HuH-7.5 (cell line): ENCODE results near the gene KRT27.

Experiments
- DNase-seq: peaks from one replicate; pipeline ENCODE4 v3.0.0; 2011; ENCODE audit warnings: low spot score

The KRT27 gene

DNA sequence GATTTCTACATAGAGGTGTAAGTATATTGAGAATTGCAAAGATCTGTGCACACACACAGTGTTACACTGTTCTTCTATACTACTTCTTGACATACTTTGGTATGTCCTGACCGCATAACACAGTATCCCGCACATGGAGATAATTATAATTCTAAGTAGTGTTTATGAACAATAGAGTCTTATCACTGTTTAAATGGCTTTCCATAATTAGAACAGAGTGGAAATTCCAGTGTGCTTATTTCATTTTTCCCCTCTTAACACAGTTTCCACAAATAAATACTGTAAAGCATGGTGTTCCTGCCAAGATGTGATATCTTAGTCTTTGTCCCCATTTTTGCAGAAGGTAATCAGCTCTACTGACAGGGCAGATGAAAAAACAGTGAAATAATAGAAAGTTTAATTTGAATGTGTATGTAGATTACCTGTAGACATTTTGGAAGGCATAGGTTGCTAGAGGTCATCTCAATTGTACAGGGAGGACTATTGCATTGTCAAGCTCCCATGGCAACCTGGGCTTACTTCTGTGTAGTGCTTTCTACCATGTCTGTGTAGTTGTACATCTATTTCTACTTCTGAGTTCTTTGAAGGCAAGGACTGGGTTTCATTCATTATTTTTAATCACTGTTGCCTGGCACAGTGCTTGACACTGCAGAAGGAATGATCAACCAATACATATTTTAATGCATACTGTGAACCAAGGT is 27.5 kb upstream of the KRT27 start:
- no peak for DNase-seq

DNA sequence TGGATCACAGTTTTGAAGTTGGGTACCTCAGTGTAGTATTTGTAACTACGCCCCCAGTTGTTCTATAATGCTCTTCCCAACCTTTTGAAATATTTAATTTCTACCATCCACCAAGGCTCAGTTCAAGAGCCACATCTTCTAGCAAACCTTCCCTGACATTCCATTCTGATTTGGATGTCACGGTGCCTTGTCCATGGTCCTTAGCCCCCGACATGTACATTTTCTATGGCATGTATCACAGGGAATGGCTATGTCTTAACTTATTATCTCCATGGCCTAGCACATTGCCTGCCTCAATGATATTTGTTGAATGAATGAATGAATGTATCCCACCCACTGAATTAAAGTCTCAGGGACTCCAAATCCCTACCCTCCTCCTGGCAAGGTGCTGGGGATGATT is 23.8 kb upstream of the KRT27 start:
- no peak for DNase-seq

DNA sequence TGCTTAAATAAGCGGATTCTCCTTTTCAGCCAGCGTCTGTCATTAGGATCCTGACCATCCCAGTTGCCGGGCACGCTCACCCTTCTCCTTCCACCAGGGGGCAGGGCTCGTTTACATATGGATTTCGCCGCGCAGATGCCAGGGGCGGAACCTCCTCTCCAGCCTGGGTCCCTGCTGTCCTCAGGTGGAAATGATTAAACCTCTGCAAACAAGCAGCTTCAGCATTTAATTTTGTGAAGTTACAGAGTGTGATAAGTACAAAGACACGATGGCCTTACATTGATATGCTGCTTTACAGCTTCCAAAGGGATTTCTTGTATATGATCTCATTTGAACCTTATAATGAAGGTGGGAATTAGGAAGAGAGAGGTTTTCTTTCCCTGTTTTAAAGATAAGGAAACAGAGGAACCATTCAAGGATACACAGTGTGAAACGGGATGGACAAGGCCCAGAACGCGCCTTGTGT is 21.3 kb upstream of the KRT27 start:
- peak; percentile 76 for DNase-seq

DNA sequence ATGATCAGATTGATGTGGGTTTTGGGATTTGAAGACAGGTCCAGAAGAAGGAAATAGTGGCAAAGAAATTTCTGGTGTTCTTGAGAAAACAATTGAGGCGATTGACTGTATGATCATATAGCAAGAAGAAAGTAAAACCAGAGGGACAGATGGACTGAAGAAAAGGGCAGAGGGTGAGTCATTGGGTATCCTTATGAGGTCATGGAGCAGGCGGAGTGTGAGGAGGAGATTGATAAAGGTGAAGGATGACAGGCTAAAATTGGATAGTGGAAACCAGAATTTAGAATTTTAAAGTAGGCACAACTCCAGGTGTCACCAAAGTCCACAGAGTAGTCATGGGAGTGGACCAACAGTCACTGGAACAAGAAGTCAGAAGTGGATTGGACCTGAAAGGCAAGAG is 18.8 kb upstream of the KRT27 start:
- DNase-seq: no peak

DNA sequence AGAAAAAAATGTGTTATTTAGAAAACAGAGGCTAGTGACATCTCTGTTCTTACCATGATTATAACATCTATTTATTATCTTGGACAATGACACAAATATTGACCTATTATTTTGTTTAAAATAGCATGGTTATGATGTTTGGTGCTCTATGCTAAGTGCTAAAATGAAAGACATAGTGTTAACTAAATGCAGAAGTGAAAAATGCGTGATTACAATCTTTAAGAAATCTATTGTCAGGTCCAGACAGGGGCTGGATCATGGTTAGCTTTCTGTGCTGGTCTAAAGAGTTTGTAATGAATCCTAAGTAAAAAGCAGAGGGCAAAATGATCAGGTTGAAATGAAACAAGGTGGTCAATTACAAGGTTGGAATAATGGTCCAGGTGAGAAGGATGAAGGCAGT is 18.0 kb upstream of the KRT27 start:
- no peak for DNase-seq

DNA sequence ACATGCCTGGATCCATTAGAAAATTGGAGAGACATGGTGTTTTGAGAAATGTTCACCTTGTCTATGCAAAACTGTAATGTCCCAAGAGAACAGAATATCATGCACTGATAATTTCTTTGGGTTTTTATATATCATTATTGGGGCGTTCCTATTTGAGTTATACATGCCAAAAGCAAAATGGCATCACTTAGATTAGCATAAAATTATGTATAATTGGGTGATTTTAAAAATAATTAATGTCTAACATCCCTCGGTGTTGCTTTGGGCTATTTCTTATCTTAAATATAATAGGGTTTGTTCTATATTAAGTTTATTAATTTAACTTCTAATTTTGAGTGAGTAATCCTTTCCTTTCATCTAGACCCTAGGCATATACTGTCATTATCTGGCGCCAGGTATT is 17.5 kb upstream of the KRT27 start, which contains the start of gene KRT28:
TSS of gene KRT28 (minus strand) at position 101 of the 400 bp plus-strand sequence. CDS start at position 35, 66 bp downstream.
- DNase-seq: no peak

DNA sequence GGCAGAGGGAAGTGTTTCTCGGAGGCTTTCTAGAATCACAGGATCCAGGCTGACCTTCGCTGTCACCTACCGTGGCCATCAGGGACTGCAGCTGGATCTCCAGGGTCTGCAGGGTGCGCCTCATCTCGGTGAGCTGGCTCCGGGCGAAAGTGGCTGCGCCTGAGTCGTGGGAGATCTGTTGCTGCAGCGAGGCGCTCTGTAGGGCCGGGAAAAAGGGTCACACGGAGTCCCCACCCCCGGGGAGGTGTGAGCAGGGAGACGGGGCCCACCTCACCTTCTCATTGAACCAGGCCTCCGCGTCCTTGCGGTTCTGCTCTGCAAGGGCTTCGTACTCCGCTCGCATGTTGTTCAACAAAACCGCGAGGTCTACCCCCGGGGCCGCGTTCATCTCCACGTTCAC is 14.5 kb upstream of the KRT27 start:
- DNase-seq: no peak

DNA sequence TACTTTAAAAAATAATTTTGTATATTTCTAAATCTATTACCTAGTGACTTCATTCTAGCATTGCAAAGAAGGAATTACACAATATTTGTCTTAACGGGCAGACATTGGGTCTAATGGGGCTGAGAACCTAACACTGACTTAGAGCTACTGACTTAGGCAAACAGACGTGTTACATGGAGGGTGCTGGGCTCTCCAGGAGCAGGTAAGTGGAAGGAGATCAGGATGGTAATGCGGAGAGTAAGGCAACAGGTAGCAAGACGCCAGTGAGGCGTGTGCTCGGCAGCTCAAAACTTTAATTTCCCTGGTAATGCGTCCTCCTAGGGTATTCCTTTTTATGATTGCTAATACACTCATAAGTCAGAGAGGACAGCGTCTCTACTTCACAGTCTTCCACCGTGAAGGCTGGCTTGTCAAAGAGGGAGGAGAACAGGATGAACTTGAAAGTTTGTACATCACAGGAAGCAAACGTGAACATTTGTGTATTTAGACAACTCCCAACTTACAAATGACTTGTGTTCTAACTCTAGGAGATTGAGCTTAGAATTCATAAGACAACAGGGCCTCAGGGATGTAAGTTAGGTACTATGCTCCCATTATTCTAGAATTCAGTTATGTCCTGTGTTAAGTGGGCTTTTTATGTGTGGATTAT is 12.8 kb upstream of the KRT27 start:
- no peak for DNase-seq

DNA sequence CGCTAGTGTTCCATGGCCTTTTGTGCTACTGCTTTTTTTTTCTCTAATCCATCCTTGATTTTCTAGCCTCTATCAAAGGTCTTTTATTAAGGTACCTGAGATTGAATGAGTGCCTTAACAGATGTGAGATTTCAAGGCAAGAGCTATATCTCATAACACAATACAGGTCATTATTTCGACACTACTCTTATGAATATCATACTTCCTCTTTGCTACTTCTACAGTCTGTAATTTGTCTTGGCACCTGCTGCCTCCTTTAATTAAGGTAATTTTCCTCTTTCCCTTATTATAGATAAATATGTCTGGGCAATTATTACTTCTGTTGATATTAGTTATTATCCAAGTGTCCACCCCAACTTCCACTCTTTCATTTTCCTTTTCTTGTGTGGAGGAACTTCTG is 12.1 kb upstream of the KRT27 start:
- DNase-seq: no peak

DNA sequence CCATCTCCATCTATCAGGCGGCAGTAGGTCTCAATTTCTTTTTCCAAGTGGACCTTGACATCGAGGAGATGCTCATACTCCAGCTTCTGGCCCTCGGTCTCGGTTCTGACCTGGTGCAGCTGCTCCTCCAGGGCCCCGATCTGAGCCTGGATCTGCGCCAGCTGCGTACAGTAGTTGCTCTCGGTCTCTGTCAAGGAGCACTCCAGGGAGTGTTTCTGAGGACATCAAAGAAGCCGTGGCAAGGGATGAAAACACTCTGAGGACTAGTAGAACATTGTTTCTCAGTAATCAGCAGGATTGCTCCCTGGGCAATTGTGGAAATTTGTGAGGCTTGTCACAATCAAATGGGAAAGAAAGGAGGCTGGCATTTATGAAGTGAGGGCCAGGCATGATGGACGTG is 11.5 kb upstream of the KRT27 start:
- DNase-seq: no peak

DNA sequence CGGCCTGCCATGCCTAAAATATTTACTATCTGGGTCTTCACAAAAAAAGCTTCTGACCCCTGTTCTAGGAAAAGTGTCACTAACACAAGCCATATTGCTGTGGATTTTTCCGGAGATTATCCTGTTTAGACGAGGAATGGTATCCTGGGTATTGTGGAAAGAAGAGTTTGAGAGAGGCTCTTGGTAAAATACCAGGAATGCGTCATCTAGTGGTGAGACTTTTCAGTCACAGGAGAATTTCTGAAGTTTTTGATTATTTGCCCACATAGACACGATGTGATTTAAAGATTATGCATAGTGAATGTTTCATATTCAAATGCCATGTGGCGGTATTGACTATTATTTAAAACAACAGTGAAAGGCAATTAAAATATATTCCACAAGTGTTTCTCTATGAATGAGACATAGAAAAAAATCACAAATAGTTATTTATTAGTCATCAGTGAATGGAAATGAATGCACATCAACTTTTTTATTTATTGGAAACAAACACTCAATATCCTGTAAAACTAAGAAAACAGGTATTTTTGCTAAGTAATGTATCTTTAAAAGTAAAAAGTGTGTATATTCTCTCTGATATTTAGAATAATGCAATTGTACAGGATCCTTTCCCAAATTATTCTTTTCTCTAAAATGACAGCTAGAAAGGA is 9.6 kb upstream of the KRT27 start:
- DNase-seq: peak; percentile 16

DNA sequence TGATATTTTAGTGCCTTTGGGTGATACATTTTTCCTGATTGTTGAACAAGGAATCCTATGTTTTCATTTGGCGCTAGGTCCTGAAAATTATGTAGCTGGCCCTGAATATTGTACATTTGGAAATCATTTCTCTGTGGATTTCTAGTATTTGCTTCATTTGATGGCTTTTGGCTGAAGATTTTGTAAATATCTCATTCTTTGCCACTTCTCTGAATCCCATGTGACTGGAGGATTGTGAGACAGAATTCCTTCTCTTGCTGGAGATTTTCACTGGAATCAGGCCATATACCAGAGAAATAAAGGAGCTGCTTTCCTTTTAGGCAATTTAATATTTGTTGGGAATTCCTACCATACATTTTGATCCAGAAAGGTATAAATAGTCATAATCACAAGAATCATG is 8.8 kb upstream of the KRT27 start:
- DNase-seq: no peak

DNA sequence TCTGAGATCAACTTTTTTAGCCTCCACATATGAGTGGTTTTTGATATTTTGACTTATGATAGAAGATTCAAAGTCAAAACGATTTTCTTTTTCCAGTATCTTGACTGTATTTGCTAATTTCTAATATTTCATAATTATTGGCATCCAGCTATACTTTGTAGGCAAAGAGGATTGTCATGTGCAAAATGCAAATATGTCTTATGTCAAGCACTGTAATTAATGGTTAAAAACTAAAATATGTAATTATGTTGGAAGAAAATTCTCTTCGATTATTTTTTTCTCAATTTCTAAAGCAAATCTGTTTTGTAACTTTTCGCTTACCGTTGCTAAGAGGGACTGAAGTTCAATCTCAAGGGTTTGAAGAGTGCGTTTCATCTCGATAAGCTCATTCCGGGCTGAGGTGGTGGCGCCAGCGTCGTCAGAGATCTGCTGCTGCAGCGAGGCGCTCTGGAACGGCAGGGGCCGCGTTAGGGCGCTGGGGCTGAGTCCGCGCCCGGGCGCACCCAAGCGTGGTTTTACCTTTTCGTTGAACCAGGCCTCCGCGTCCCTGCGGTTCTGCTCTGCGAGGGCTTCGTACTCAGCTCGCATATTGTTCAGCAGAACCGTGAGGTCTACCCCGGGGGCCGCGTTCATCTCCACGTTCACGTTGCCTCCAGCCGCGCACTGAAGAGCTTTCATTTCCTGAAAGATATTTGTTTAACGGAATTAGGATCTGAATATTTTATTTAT is 3.0 kb downstream of the KRT27 start:
- DNase-seq: no peak

DNA sequence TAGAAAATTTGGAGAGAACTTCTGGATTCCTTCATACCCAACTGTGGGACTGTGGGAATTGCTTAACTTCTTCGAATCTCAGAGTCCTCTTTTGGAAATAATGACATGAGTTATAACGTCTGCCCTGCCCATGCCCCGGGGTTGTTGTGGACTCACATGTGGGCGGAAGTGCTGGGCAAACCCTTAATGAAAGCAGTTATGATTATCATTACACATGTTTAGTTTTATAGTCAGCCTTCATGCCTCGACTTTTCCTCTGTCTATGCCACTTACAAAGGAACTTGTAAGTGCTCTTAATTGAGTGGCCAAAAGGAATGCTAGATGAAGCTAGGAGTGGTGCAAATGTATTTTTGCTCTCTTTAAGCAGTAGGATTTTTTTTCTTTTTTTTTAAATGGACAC is 3.9 kb downstream of the KRT27 start:
- DNase-seq: no peak

DNA sequence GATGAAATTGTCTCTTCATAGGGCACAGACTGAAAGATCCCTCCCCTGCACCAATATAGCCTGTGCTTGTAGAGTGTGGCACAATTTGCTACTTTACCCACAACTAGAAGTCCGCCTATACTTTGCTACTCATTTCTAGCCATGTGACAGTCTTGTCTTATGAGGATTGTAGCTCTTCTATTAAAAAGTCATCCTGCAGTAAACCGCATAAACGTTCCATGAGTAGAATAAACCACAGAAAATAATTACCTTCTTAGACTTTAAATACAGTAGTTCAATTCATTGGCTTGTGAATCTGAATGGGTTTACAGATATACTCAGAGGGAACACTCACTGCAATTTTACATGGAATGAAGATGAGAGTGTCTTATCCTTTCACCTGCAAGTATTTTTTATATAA is 4.4 kb downstream of the KRT27 start:
- no peak for DNase-seq

DNA sequence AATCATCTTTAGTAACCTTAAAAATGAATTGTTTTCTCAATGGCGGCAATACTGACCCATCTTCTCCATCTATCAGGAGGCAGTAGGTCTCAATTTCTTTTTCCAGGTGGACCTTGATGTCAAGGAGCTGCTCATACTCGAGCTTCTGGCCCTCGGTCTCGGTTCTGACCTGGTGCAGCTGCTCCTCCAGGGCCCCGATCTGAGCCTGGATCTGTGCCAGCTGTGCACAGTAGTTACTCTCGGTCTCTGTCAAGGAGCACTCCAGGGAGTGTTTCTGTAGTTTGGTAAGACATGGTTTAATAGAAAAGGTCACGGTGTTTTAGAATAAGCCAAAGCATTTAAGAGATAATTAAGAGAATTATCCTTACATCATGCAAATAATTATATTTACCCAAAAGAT is 4.9 kb downstream of the KRT27 start:
- no peak for DNase-seq

DNA sequence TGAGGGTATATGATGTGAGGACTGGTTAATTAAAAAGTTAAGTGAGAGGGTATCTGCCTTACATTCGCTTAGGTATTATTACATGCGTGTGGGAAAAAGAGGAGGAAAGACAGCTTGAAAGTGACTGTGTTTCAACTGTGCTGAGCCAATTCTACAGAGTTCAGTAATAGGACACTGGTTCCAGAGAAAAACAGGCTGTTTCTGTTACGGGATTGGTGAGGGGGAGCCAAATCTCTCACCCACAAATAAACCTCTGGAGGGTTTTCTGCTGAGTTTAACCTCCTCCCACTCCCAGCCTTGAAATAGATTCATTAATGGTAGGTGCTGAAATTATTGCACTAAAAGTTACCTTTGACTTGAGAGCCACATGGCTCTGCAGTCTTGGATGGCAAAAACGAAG is 6.4 kb downstream of the KRT27 start:
- no peak for DNase-seq

DNA sequence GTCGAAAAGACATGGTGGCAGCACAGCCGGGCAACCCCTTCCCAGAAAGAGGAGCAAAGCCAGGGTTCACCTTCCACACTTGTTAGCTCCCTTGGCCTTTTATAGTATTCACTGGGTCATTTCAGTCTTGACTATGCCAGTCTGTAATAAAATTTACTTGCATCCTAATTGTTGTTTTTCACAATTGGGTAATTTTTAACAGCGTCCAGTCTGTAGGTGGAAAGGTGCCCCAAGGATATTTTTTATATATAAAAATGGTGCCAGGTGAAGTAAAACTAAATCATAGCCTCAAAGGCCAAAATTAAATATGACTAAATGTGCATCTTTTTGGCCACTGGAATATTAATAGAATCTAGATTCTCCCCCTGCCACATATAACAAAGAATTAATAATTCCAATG is 10.2 kb downstream of the KRT27 start, which contains the start of gene KRT26:
TSS of gene KRT26 (minus strand) at position 101 of the 400 bp plus-strand sequence. CDS start at position 13, 88 bp downstream.
- DNase-seq: no peak

DNA sequence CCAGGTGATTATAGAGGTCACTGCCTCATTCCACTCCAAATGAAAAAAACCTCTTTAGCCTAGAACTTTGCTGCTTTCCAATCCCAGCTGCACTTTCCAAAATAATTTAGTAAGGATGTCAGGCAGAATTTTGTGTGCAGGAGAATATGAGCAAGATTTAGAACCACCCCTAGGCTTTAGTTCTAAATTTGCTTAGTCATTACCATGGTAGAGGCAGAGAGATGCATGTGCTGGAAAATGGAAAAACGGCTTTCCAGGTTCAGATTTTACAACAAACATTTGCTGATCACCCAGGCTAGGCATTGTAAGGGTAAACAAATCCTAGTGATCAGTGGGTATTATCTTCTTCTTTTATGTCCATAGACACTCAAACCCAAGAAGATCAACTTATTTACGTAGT is 16.7 kb downstream of the KRT27 start:
- no peak for DNase-seq

DNA sequence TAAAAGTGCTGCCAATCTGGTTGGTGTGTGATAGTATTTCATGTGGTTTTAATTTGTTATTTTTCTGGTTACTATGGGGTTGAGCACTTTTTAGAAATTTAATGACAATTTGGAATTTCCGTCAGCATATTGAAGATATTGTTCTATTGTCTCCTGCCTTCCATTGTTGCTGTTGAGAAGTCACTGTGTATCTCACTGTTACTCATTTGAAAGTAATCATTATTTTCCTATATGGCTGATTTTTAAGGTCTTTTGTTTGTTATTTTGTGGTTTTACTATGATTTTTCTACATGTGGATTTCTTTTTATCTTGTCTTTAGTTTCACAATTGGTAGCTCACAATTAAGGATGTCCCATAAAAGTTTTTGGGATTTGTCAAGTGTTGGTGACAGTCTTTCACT is 18.6 kb downstream of the KRT27 start:
- DNase-seq: no peak

DNA sequence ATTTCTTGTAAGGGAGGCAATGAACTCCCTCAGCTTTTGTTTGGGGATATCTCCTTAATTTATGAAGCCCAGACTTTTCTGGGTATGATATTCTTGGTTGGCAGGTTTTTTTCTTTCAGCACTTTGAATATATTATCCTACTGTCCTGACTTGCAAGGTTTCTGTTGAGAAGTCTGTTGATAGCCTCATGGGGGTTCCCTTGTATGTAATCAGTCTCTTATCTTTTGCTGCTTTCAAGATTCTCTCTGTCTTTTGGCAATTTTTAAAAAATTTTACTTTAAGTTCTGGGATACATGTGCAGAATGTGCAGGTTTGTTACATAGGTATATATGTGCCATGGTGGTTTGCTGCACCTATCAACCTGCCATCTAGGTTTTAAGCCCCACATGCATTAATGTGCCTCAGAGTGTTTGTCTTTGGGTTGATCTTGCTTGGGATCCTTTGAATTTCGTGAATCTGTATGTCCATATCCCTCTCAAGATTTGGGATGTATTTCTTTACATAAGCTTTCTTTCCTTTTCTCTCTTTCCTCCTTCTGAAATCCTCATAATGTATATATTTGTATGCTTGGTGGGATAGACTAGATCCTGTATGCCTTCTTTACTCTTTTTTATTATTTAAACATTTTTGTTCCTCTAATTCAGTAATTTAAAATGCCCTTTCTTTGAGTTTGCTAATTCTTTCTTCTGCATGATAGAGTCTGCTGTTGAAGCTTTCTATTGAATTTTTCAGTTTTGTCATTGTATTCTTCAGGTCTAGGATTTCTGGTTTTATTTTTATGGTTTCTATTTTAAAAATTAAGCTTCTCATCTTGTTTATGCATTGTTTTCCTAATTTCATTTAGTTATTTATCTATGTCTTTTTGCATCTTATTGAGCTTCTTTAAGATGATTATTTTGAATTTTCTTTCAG is 22.0 kb downstream of the KRT27 start:
- DNase-seq: no peak

DNA sequence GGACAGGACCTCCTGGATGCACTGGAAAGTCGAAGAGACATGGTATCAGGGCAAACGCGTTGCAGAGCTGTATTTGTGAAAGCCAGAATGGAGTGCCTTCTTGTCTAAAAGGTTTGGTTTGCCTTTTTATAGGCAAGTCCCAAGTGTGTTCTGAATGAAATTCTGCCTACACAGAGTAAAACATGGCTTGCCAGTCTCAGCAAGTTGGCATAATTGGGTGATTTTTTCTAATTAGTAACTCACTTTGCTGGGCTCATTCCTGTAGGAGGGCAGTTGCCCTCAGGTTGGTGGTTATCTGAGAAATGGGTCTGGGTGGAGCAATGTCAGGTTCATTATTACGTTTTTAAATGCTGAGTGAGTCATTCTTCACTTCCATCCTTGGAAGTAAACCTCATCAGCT is 27.1 kb downstream of the KRT27 start, which contains the start of gene KRT25:
TSS of gene KRT25 (minus strand) at position 101 of the 400 bp plus-strand sequence. CDS start at position 41, 60 bp downstream.
- DNase-seq: no peak
